Ishikawa (cell line): Measurements from ENCODE around the gene NRXN3.

Source experiments
- CEBPB ChIP-seq: IDR thresholded peaks from 2 replicates; pipeline ENCODE4 v1.6.1; 2012
- EP300 ChIP-seq: IDR thresholded peaks from 2 replicates; pipeline ENCODE4 v1.6.1; 2012; ENCODE audit warnings: borderline replicate concordance
- FOXM1 ChIP-seq: IDR thresholded peaks from 2 replicates; pipeline ENCODE4 v1.6.1; 2012; ENCODE audit warnings: low read depth, borderline replicate concordance
- RAD21 ChIP-seq: IDR thresholded peaks from 2 replicates; pipeline ENCODE4 v1.6.1; 2012; ENCODE audit warnings: low read depth
- TCF12 ChIP-seq: IDR thresholded peaks from 2 replicates; pipeline ENCODE4 v1.6.1; 2012; ENCODE audit warnings: low read depth
- YY1 ChIP-seq: IDR thresholded peaks from 2 replicates; pipeline ENCODE4 v1.6.1; 2012; ENCODE audit warnings: low read depth
- TF ChIP-seq, protein P1 (sequence below): IDR thresholded peaks from 2 replicates; pipeline ENCODE4 v1.6.1; 2012
- TF ChIP-seq, protein P2 (sequence below): IDR thresholded peaks from 2 replicates; pipeline ENCODE4 v1.6.1; 2012; ENCODE audit warnings: low read depth, mild to moderate bottlenecking

DNA sequence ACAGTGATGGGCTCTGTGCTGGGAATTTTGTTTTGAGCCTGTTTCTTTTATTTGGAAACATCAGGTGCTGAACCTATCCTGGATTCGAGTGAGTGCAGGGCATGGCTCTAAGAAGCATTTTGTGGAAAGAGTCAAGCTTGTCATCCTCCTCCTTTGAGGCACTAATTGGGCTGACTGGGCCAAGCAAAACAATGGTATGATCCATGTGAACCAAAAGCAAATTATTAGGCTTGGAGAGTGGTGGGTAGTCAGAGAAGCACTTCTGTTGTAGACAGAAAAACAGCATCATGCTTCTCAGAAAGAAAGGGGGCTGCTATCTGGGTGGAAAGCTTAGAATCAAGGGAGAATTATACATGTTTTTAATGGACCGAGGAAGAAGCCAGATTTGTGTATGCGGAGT is 1559.6 kb downstream of the NRXN3 start:
- no peak for TF ChIP-seq EP300
- TF ChIP-seq RAD21 = no peak
- TF ChIP-seq CEBPB = no peak
- TF ChIP-seq FOXM1 = no peak
- no peak for TF ChIP-seq TCF12
- no peak for TF ChIP-seq YY1
- TF ChIP-seq, protein P1, sequence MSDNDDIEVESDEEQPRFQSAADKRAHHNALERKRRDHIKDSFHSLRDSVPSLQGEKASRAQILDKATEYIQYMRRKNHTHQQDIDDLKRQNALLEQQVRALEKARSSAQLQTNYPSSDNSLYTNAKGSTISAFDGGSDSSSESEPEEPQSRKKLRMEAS = no peak
- TF ChIP-seq, protein P2, sequence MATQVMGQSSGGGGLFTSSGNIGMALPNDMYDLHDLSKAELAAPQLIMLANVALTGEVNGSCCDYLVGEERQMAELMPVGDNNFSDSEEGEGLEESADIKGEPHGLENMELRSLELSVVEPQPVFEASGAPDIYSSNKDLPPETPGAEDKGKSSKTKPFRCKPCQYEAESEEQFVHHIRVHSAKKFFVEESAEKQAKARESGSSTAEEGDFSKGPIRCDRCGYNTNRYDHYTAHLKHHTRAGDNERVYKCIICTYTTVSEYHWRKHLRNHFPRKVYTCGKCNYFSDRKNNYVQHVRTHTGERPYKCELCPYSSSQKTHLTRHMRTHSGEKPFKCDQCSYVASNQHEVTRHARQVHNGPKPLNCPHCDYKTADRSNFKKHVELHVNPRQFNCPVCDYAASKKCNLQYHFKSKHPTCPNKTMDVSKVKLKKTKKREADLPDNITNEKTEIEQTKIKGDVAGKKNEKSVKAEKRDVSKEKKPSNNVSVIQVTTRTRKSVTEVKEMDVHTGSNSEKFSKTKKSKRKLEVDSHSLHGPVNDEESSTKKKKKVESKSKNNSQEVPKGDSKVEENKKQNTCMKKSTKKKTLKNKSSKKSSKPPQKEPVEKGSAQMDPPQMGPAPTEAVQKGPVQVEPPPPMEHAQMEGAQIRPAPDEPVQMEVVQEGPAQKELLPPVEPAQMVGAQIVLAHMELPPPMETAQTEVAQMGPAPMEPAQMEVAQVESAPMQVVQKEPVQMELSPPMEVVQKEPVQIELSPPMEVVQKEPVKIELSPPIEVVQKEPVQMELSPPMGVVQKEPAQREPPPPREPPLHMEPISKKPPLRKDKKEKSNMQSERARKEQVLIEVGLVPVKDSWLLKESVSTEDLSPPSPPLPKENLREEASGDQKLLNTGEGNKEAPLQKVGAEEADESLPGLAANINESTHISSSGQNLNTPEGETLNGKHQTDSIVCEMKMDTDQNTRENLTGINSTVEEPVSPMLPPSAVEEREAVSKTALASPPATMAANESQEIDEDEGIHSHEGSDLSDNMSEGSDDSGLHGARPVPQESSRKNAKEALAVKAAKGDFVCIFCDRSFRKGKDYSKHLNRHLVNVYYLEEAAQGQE = no peak
